OCI-LY7 (cell line): ENCODE results near the gene IL1RAPL1. TPM values are rescaled to one million over a fixed set of nuclear protein-coding genes. Genes with fewer than 3 reads are reported as not detected.

Experiments
- BruUV-seq: library from RNA; stranded (reverse); fragments of 400-500 nt; replicated peaks from 2 replicates; lab custom pipeline; 2021; lab: Mats Ljungman, UMichigan
- CTCF ChIA-PET: fragments of 300-600 bp; sonication (Branson Sonifier 250); formaldehyde crosslinking; loops from one replicate; lab custom pipeline; 2022; ENCODE audit warnings: antibody characterized with exemption; ENCODE audit not compliant: unreplicated experiment; lab: Charles Lee
- POLR2A ChIA-PET: fragments of 300-600 bp; sonication (Branson Sonifier 250); formaldehyde crosslinking; loops from one replicate; lab custom pipeline; 2022; ENCODE audit warnings: antibody characterized with exemption; lab: Charles Lee
- DNase-seq: peaks from one replicate; pipeline ENCODE4 v3.0.0-alpha.2; 2015; ENCODE audit warnings: low spot score
- H2AFZ ChIP-seq: fragments of 200-600 bp; sonication (generic), shearing (Covaris generic); 2 replicates; pipeline ENCODE4 v1.6.1; 2014; ENCODE audit warnings: mild to moderate bottlenecking, antibody characterized with exemption, low read length, moderate library complexity
- H3K27ac ChIP-seq: fragments of 200-600 bp; sonication (generic); 2 replicates; pipeline ENCODE4 v1.5.1; 2014; ENCODE audit warnings: mixed run types, low read depth, mild to moderate bottlenecking, moderate library complexity, low read length, inconsistent platforms; ENCODE audit not compliant: poor library complexity, severe bottlenecking
- H3K36me3 ChIP-seq: fragments of 200-600 bp; sonication (generic); 2 replicates; pipeline ENCODE4 v1.6.1; 2014; ENCODE audit warnings: mild to moderate bottlenecking, antibody characterized with exemption, low read length, moderate library complexity, mixed read lengths; ENCODE audit not compliant: insufficient read depth
- H3K4me1 ChIP-seq: fragments of 200-600 bp; sonication (generic); 2 replicates; pipeline ENCODE4 v1.5.1; 2014; ENCODE audit warnings: mild to moderate bottlenecking, low read length; ENCODE audit not compliant: insufficient read depth, poor library complexity, severe bottlenecking
- H3K4me2 ChIP-seq: fragments of 200-600 bp; sonication (generic); 2 replicates; pipeline ENCODE4 v1.6.1; 2014; ENCODE audit warnings: mild to moderate bottlenecking, low read length
- H3K4me3 ChIP-seq: fragments of 200-600 bp; sonication (generic); 2 replicates; pipeline ENCODE4 v1.5.1; 2014; ENCODE audit warnings: mild to moderate bottlenecking, low read depth, low read length; ENCODE audit not compliant: poor library complexity, severe bottlenecking
- H3K79me2 ChIP-seq: fragments of 200-600 bp; sonication (generic); 2 replicates; pipeline ENCODE4 v1.6.1; 2016; ENCODE audit warnings: low read depth, mild to moderate bottlenecking, low read length, moderate library complexity, mixed read lengths; ENCODE audit not compliant: insufficient read depth
- H3K9me2 ChIP-seq: fragments of 200-600 bp; sonication (generic); 2 replicates; pipeline ENCODE4 v1.6.1; 2016; ENCODE audit warnings: mild to moderate bottlenecking, low read length, mixed read lengths; ENCODE audit not compliant: insufficient read depth
- H3K9me3 ChIP-seq: fragments of 200-600 bp; sonication (generic); 2 replicates; pipeline ENCODE4 v1.6.1; 2014; ENCODE audit warnings: mild to moderate bottlenecking, mixed run types, low read length, mixed read lengths
- H4K20me1 ChIP-seq: fragments of 200-600 bp; sonication (generic); 2 replicates; pipeline ENCODE4 v1.6.1; 2014; ENCODE audit warnings: mild to moderate bottlenecking, antibody characterized with exemption, low read length, moderate library complexity, mixed read lengths; ENCODE audit not compliant: insufficient read depth
- CTCF ChIP-seq: fragments of 200-600 bp; sonication (generic); conservative IDR thresholded peaks from 2 replicates; pipeline ENCODE4 v1.5.1; 2014; ENCODE audit warnings: mild to moderate bottlenecking, antibody characterized with exemption, low read length, moderate library complexity, mixed read lengths
- EZH2phosphoT487 ChIP-seq: fragments of 200-600 bp; sonication (generic); IDR thresholded peaks from 2 replicates; pipeline ENCODE4 v1.6.1; 2018; ENCODE audit warnings: low read depth, borderline replicate concordance, mild to moderate bottlenecking, mixed run types, antibody characterized with exemption, low read length, moderate library complexity, mixed read lengths
- intact Hi-C: fragments of 100-400 bp; cut with micrococcal nuclease; formaldehyde crosslinking; loops from one replicate; pipeline ENCODE4 v1.10.0; 2022; ENCODE audit not compliant: unreplicated experiment
- total RNA-seq, 2 experiments: library from RNA; depleted of rRNA in 1 of 2; stranded (reverse); fragments of >200 nt in 1 of 2; shearing (Covaris generic) in 1 of 2; gene quantifications; 2 replicates each; pipeline ENCODE4 v1.2.3, GENCODE V29; 2014 to 2022

IL1RAPL1 gene
- total RNA-seq, 2 experiments from 2014 or later, result not detected

DNA sequence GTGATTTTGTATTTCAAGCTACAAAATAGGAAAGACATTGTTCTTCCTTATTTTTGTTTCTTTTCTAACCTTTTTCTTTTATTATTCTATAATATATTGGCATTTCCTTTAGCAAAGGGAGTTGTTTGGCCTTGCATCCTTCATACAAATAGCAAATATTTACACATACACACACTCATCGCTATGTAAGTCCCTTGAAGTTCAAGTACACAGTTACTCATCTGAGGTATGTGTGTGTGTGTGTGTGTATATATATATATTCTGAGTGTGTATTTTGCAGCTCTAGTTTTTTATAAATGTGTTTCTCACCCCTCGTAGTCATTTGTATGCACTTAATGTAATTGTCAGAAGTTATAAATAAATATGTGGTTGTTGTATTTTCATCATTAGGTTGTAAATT, 903.4 kb downstream of the IL1RAPL1 start:
- no peaks in the 10 kb centered on the region for H3K9me2 ChIP-seq
- H3K4me2 ChIP-seq, result no peak overlapping the region
- TF ChIP-seq CTCF (no peak), EZH2phosphoT487 (no peak)
- no peaks in the 10 kb centered on the region for H3K79me2 ChIP-seq
- no peak overlapping the region for H3K4me3 ChIP-seq
- H3K4me1 ChIP-seq, result no peaks in the 10 kb centered on the region
- no peaks in the 10 kb centered on the region for H3K36me3 ChIP-seq
- no peak overlapping the region for H2AFZ ChIP-seq
- DNase-seq, result no peak
- no TSS peak for BruUV-seq
- intact Hi-C loops, result no loop called here
- ChIA-PET CTCF (no interaction called here), POLR2A (no interaction called here)
- no peaks in the 10 kb centered on the region for H3K9me3 ChIP-seq
- H3K27ac ChIP-seq, result no peak overlapping the region
- H4K20me1 ChIP-seq, result no peaks in the 10 kb centered on the region

DNA sequence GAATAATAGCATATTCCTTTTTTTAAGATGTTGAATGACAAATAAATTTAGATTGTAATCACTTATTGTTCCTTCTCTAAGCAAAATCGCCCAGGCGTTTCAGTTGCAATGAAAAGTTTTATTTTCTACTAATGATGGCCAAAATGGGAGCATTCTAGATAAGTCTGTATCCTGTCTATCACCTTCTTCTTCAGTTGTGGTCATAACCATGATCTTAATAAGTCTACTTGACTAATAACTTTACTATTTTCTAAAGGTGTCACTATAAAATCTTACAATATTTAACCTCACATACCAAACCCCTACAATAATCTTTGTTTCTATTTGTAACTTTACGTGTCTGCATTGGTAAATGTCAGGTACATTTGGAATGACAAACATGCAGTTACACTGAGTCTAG, 904.4 kb downstream of the IL1RAPL1 start:
- Histone ChIP-seq H3K79me2 (no peaks in the 10 kb centered on the region), H3K9me3 (no peaks in the 10 kb centered on the region), H2AFZ (no peak overlapping the region), H4K20me1 (no peaks in the 10 kb centered on the region), H3K4me2 (no peak overlapping the region), H3K27ac (no peak overlapping the region), H3K4me1 (no peaks in the 10 kb centered on the region), H3K4me3 (no peak overlapping the region), H3K9me2 (no peaks in the 10 kb centered on the region), H3K36me3 (no peaks in the 10 kb centered on the region)
- TF ChIP-seq CTCF, result no peak
- no peak for TF ChIP-seq EZH2phosphoT487
- BruUV-seq, result no TSS peak
- ChIA-PET CTCF (no interaction called here), POLR2A (no interaction called here)
- intact Hi-C loops, result no loop called here
- no peak for DNase-seq

GRCh38 chrX:29496636-29497180, 909.5 kb downstream of the IL1RAPL1 start:
- CTCF ChIA-PET, result no interaction called here

More at GRCh38 chrX:29496636-29497180, 909.5 kb downstream of the IL1RAPL1 start:
- no peak for DNase-seq
- no peaks in the 10 kb centered on the region for H3K79me2 ChIP-seq
- H3K9me2 ChIP-seq, result no peaks in the 10 kb centered on the region
- no peak overlapping the region for H3K27ac ChIP-seq
- H2AFZ ChIP-seq, result no peak overlapping the region
- no peaks in the 10 kb centered on the region for H4K20me1 ChIP-seq
- BruUV-seq, result no TSS peak
- POLR2A ChIA-PET, result no interaction called here
- intact Hi-C loops, result no loop called here
- TF ChIP-seq EZH2phosphoT487 (no peak), CTCF (no peak)
- no peaks in the 10 kb centered on the region for H3K36me3 ChIP-seq
- no peak overlapping the region for H3K4me3 ChIP-seq
- no peaks in the 10 kb centered on the region for H3K9me3 ChIP-seq
- no peaks in the 10 kb centered on the region for H3K4me1 ChIP-seq
- H3K4me2 ChIP-seq, result no peak overlapping the region
